ENCODE data around the gene TAF3. TPM values are rescaled to one million over a fixed set of nuclear protein-coding genes. Genes with fewer than 3 reads are reported as not detected.
A peak's percentile ranks its signal among the peaks of the same experiment; 100 is the strongest.

TAF3 gene
- total RNA-seq, 8 experiments from 2014 or later, result 3.0 to 7.8 (median 5.4) TPM

DNA sequence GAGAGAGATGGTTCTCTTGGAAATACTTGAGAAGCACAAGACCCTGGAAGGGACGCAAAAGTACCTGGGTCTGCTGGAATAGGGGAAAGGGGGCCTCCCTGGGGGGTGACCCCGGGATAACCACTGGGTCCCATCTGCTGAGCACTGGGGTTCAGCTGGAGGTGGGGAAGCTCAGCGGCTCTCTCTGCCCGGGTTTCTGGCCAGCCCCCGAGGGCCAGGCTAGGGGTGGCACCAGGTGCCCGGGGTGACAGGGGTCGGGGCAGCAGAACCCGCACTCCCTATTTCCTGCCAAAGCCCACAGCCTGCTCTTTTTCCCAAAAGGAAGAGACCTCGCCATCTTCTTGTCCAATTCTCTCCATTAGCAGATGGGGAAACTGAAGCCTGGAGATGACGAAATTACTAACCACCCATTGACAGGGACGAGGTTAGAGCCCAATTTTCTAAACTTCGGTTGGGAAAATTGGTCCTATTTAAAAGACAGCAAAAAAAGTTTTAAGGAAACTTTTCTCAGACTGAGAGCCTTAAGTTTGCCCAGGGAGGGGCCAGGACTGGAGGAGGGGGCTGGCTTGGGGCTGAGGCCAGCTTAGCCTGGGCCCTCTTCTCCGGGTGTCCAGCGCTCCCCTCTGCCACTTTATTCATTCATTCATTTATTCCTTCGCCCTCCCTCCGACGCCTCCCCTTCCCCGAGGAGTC lies 218.3 kb downstream of the TAF3 start:
- no peak overlapping the region for H3K27ac ChIP-seq
- 0 to 40% (median 10%) methylated on average over 1 to 4 of the region's 18 CpGs; no CpG with 5 or more reads in 5 of the 10 experiments for WGBS, 10 experiments
- in situ Hi-C loops (cut with MboI; ENCODE audit: low pct_unique_long_range_greater_than_20kb in 2 of 9, low sequenced_read_pairs in 9 of 9, unreplicated experiment in 9 of 9), result no loop called here
- no peak for ATAC-seq (replicated peaks in 6 of 8)
- H3K4me3 ChIP-seq, result no peak overlapping the region
- peaks cover 9 to 22% of the 10 kb centered on the region in 2 donors for H3K4me1 ChIP-seq (replicated peaks in 1 of 2)

- H3K27ac ChIP-seq, result no peak overlapping the region
- H3K4me1 ChIP-seq (replicated peaks in 1 of 2), result peaks cover 9 to 22% of the 10 kb centered on the region in 2 donors
- ATAC-seq (replicated peaks in 6 of 8), result no peak
- WGBS, 10 experiments, result 0 to 26% (median 7%) methylated on average over 4 to 13 of the region's 32 CpGs; no CpG with 5 or more reads in 1 of the 10 experiments
- in situ Hi-C loops (cut with MboI; ENCODE audit: low pct_unique_long_range_greater_than_20kb in 2 of 9, low sequenced_read_pairs in 9 of 9, unreplicated experiment in 9 of 9), result no loop called here
- H3K4me3 ChIP-seq, result no peak overlapping the region
These were observed 219.0 kb downstream of the TAF3 start for GRCh38 chr10:8037199-8037801.

GRCh38 chr10:8037941-8038894 lies 219.9 kb downstream of the TAF3 start:
- WGBS, 10 experiments, result 4 to 31% (median 15%) methylated on average over 9 to 19 of the region's 22 CpGs
- in situ Hi-C loops (cut with MboI; ENCODE audit: low pct_unique_long_range_greater_than_20kb in 2 of 9, low sequenced_read_pairs in 9 of 9, unreplicated experiment in 9 of 9), result no loop called here
- Histone ChIP-seq H3K27ac (no peak overlapping the region), H3K4me1 (replicated peaks in 1 of 2) (peaks cover 9 to 27% of the 10 kb centered on the region in 2 donors), H3K4me3 (no peak overlapping the region)
- no peak for ATAC-seq (replicated peaks in 6 of 8)

- peak in 1 of 8 experiments; percentile 7 for ATAC-seq (replicated peaks in 6 of 8)
- in situ Hi-C loops (cut with MboI; ENCODE audit: low pct_unique_long_range_greater_than_20kb in 2 of 9, low sequenced_read_pairs in 9 of 9, unreplicated experiment in 9 of 9), result no loop called here
- Histone ChIP-seq H3K4me3 (no peak overlapping the region), H3K4me1 (replicated peaks in 1 of 2) (peaks cover 9 to 26% of the 10 kb centered on the region in 2 donors), H3K27ac (no peak overlapping the region)
- WGBS, 10 experiments, result 0 to 14% (median 3%) methylated on average over 2 to 10 of the region's 10 CpGs; no CpG with 5 or more reads in 1 of the 10 experiments
These were observed 221.1 kb downstream of the TAF3 start for GRCh38 chr10:8039321-8039881.

DNA sequence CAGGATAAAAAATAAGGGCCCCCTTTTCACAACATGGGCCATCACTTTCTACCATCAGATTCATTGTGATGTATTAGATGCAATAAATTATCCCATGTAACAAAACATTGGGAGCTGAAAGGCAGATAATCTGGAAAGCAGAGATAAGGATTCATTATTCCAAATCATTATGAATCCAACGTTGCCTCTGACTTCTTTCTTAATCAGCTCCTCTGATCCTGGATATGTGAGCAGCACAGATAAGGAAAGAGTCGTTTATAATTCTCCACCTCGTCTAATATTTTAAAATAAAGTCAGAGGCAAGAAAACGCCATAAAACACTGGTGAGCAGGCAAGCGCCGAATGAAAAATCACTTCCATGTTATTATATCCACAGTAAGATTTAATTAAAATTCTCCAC lies 222.3 kb downstream of the TAF3 start:
- in situ Hi-C loops (cut with MboI; ENCODE audit: low pct_unique_long_range_greater_than_20kb in 2 of 9, low sequenced_read_pairs in 9 of 9, unreplicated experiment in 9 of 9), result no loop called here
- 3 to 32% (median 15%) methylated on average over 4 to 6 of the region's 6 CpGs for WGBS, 10 experiments
- ATAC-seq (replicated peaks in 6 of 8), result no peak
- H3K4me3 ChIP-seq, result no peak overlapping the region
- peaks cover 0 to 23% of the 10 kb centered on the region in 2 donors for H3K4me1 ChIP-seq (replicated peaks in 1 of 2)
- no peak overlapping the region for H3K27ac ChIP-seq

DNA sequence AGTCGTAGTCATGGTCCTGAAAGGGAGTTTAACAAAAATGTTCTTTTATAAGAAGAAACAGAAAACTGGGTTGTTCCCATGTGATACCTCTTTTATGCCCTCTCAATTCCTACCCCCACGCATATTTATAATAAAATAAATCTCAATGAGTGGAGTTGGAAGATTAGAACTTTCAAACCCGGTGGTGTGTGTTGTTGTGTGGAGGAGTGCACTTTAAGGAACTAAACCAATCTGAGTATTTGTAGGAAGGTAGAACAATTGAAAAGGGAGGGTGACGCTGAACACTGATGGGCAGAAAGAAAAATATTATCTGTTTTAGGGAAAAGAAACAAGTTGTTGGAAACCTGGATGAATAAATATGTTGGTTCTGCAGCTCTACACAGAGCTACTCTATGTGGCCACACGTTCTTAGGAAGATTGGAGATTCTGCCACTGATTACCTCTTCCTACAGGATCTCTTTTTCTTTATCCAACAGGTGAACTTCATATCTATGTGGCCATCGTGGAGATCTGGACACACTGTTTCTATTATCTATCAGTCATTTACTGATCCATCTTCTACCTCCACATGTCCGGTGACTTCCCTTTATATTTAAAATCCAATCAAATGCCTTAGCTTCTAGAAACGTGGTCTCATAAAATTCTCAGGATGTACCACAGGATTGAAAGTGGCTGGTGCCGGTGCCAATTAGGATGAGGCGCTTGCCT lies 223.1 kb downstream of the TAF3 start:
- in situ Hi-C loops (cut with MboI; ENCODE audit: low pct_unique_long_range_greater_than_20kb in 2 of 9, low sequenced_read_pairs in 9 of 9, unreplicated experiment in 9 of 9), result no loop called here
- no peak overlapping the region for H3K27ac ChIP-seq
- 0 to 17% (median 7%) methylated on average over 2 to 8 of the region's 10 CpGs for WGBS, 10 experiments
- ATAC-seq (replicated peaks in 6 of 8), result no peak
- no peak overlapping the region for H3K4me3 ChIP-seq
- peaks cover 0 to 18% of the 10 kb centered on the region in 2 donors for H3K4me1 ChIP-seq (replicated peaks in 1 of 2)

- ATAC-seq (replicated peaks in 6 of 8), result no peak
- WGBS, 10 experiments, result 0 to 11% (median 1%) methylated on average over 1 to 12 of the region's 17 CpGs; no CpG with 5 or more reads in 2 of the 10 experiments
- H3K4me1 ChIP-seq (replicated peaks in 1 of 2), result peaks cover 0 to 15% of the 10 kb centered on the region in 2 donors
- no peak overlapping the region for H3K4me3 ChIP-seq
- H3K27ac ChIP-seq, result no peak overlapping the region
- in situ Hi-C loops (cut with MboI; ENCODE audit: low pct_unique_long_range_greater_than_20kb in 2 of 9, low sequenced_read_pairs in 9 of 9, unreplicated experiment in 9 of 9), result no loop called here
These were observed 223.9 kb downstream of the TAF3 start for GRCh38 chr10:8041992-8042720.

GRCh38 chr10:8042721-8043568 lies 224.6 kb downstream of the TAF3 start:
- Histone ChIP-seq H3K4me3 (no peak overlapping the region), H3K27ac (no peak overlapping the region), H3K4me1 (replicated peaks in 1 of 2) (peaks cover 0 to 15% of the 10 kb centered on the region in 2 donors)
- 0 to 10% (median 0%) methylated on average over 1 to 11 of the region's 35 CpGs; no CpG with 5 or more reads in 2 of the 10 experiments for WGBS, 10 experiments
- in situ Hi-C loops (cut with MboI; ENCODE audit: low pct_unique_long_range_greater_than_20kb in 2 of 9, low sequenced_read_pairs in 9 of 9, unreplicated experiment in 9 of 9), result no loop called here
- ATAC-seq (replicated peaks in 6 of 8), result no peak

DNA sequence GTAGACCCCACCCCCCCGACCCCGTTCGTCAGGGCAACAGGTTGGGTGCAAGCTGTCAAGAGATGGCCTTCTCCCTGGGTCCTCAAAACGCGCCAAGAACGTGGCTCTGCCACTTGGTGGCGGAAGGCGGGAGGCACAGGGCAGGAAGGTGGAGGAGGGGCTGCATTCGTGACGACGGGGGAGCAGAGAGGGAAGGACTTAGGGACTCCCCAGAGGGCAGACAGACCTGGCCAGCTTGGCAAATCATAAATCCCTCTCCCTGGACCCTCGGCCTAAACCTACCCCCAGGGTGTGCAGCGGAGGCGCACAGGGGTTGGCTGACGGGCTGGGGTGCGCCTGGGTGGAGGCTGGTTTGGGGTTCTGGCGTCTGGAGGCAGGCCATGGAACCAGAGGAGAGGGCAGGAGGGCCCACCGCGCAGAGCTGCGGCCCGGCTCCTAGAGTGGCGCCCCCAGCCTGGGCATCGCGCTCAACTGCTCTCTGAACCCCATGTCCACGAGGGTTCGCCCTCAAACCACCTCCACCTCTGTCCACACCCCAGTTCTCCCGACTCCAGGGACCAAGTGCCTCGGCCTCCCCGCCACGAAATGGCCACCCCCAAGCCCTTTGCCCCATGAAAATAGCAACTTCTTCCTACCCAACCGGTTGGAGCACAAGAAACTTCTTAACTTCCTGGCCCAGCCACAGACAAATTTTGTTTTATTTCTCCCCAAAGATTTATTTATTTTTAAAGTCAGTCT lies 225.4 kb downstream of the TAF3 start:
- no peak overlapping the region for H3K27ac ChIP-seq
- in situ Hi-C loops (cut with MboI; ENCODE audit: low pct_unique_long_range_greater_than_20kb in 2 of 9, low sequenced_read_pairs in 9 of 9, unreplicated experiment in 9 of 9), result no loop called here
- WGBS, 10 experiments, result 0 to 27% (median 0%) methylated on average over 1 to 3 of the region's 31 CpGs; no CpG with 5 or more reads in 6 of the 10 experiments
- peak in 2 of 8 experiments; percentile 23 to 24 for ATAC-seq (replicated peaks in 6 of 8)
- H3K4me1 ChIP-seq (replicated peaks in 1 of 2), result peaks cover 0 to 15% of the 10 kb centered on the region in 2 donors
- H3K4me3 ChIP-seq, result no peak overlapping the region

- H3K4me1 ChIP-seq (replicated peaks in 1 of 2), result peaks cover 0 to 16% of the 10 kb centered on the region in 2 donors
- H3K4me3 ChIP-seq, result no peak overlapping the region
- in situ Hi-C loops (cut with MboI; ENCODE audit: low pct_unique_long_range_greater_than_20kb in 2 of 9, low sequenced_read_pairs in 9 of 9, unreplicated experiment in 9 of 9), result no loop called here
- 0 to 25% (median 2%) methylated on average over 1 to 11 of the region's 12 CpGs for WGBS, 10 experiments
- no peak overlapping the region for H3K27ac ChIP-seq
- no peak for ATAC-seq (replicated peaks in 6 of 8)
These were observed 226.1 kb downstream of the TAF3 start for GRCh38 chr10:8044331-8044907.
